HG03342 (cell line): ENCODE results near the gene ZIC4.
A peak's percentile ranks its signal among the peaks of the same experiment; 100 is the strongest.

Experiments used
- ATAC-seq: cut with Tn5 transposase; IDR thresholded peaks from one replicate; pipeline ENCODE4 v1.9.1; 2021; ENCODE audit warnings: mild to moderate bottlenecking, moderate library complexity; ENCODE audit not compliant: unreplicated experiment

Gene ZIC4

GRCh38 chr3:147393261-147393942, 12.9 kb downstream of the ZIC4 start:
- ATAC-seq, result no peak

GRCh38 chr3:147392625-147392946, 13.8 kb downstream of the ZIC4 start:
- no peak for ATAC-seq

GRCh38 chr3:147391781-147392624, 14.3 kb downstream of the ZIC4 start:
- ATAC-seq, result no peak

GRCh38 chr3:147390589-147391569, 15.5 kb downstream of the ZIC4 start:
- ATAC-seq, result no peak

- ATAC-seq, result no peak
Observed at GRCh38 chr3:147389717-147390116, 16.6 kb downstream of the ZIC4 start.

GRCh38 chr3:147388700-147389580, 17.4 kb downstream of the ZIC4 start:
- ATAC-seq, result no peak

GRCh38 chr3:147387885-147388699, 18.3 kb downstream of the ZIC4 start:
- ATAC-seq, result no peak

GRCh38 chr3:147387291-147387884, 19.0 kb downstream of the ZIC4 start:
- no peak for ATAC-seq

- no peak for ATAC-seq
Observed at GRCh38 chr3:147385059-147386012, 21.0 kb downstream of the ZIC4 start.

GRCh38 chr3:147384210-147385058, 21.9 kb downstream of the ZIC4 start:
- ATAC-seq, result peak; percentile 59

- no peak for ATAC-seq
Observed at GRCh38 chr3:147383617-147384016, 22.7 kb downstream of the ZIC4 start.

- ATAC-seq, result no peak
Observed at GRCh38 chr3:147381596-147381995, 24.7 kb downstream of the ZIC4 start.

GRCh38 chr3:147380977-147381376, 25.4 kb downstream of the ZIC4 start:
- no peak for ATAC-seq

GRCh38 chr3:147380387-147380951, 25.9 kb downstream of the ZIC4 start:
- no peak for ATAC-seq

GRCh38 chr3:147379651-147380050, 26.7 kb downstream of the ZIC4 start:
- ATAC-seq, result no peak
